HepG2 (cell line): Measurements from ENCODE around the gene CHST6. TPM values are rescaled to one million over a fixed set of nuclear protein-coding genes. Genes with fewer than 3 reads are reported as not detected.

Source experiments
- DZIP1 ChIP-seq: sonication (generic); formaldehyde crosslinking; IDR thresholded peaks from 2 replicates; pipeline ENCODE4 v1.5.0; 2020; ENCODE audit warnings: mild to moderate bottlenecking, missing genetic modification reagents
- HMGA1 ChIP-seq: sonication (generic); formaldehyde crosslinking; conservative IDR thresholded peaks from 2 replicates; pipeline ENCODE4 v1.4.0; 2020; ENCODE audit warnings: missing genetic modification reagents
- HNRNPH1 ChIP-seq: fragments of 200-400 bp; formaldehyde crosslinking; optimal IDR thresholded peaks from 2 replicates; pipeline ENCODE3; 2017; ENCODE audit warnings: mild to moderate bottlenecking, low read depth, low read length
- KDM5B ChIP-seq: sonication (generic); formaldehyde crosslinking; IDR thresholded peaks from 2 replicates; pipeline ENCODE4 v1.4.0; 2020; ENCODE audit warnings: missing genetic modification reagents, mild to moderate bottlenecking, borderline replicate concordance
- NR2F2 ChIP-seq: IDR thresholded peaks from 2 replicates; pipeline ENCODE4 v1.6.1; 2012; ENCODE audit warnings: low read depth, inconsistent platforms, borderline replicate concordance
- PATZ1 ChIP-seq: sonication (generic); formaldehyde crosslinking; IDR thresholded peaks from 2 replicates; pipeline ENCODE4 v1.4.0; 2020; ENCODE audit warnings: missing genetic modification reagents
- ZNF101 ChIP-seq: sonication (generic); formaldehyde crosslinking; IDR thresholded peaks from 2 replicates; pipeline ENCODE4 v1.4.0; 2020; ENCODE audit warnings: mild to moderate bottlenecking, low read depth, missing genetic modification reagents, borderline replicate concordance
- ZNF672 ChIP-seq: sonication (generic); formaldehyde crosslinking; IDR thresholded peaks from 2 replicates; pipeline ENCODE4 v1.8.1; 2022; ENCODE audit warnings: missing genetic modification reagents
- ZNF7 ChIP-seq: IDR thresholded peaks from 2 replicates; pipeline ENCODE4 v1.6.1; 2016; ENCODE audit warnings: missing biosample characterization, missing genetic modification reagents
- ZNF776 ChIP-seq: sonication (generic); formaldehyde crosslinking; IDR thresholded peaks from 2 replicates; pipeline ENCODE4 v1.4.0; 2020; ENCODE audit warnings: mild to moderate bottlenecking, missing genetic modification reagents
- ZSCAN5A ChIP-seq: sonication (generic); formaldehyde crosslinking; IDR thresholded peaks from 2 replicates; pipeline ENCODE4 v1.8.0; 2022; ENCODE audit warnings: mild to moderate bottlenecking, missing genetic modification reagents, borderline replicate concordance
- polyA plus RNA-seq, 8 experiments: library from polyadenylated mRNA; depleted of rRNA in 3 of 8; stranded (reverse) in 7 of 8; unstranded in 1 of 8; fragments of >200 nt; fragmentation: Illumina TruSeq in 4 of 8; extraction: Trizol in 4 of 8; gene quantifications; 2 replicates each; pipeline versions ENCODE4 v1.2.1 to v1.2.3, GENCODE V29; 2011 to 2016; ENCODE audit warnings: low read depth in 4 of 8, missing spikeins in 1 of 8, mixed read lengths in 1 of 8; ENCODE audit not compliant: insufficient read depth in 1 of 8
- total RNA-seq, 5 experiments: library from RNA; depleted of rRNA; stranded (reverse); fragments of >200 nt; fragmentation: Illumina TruSeq; extraction: Trizol; gene quantifications; 2 replicates each; pipeline ENCODE4 v1.2.3, GENCODE V29; 2016; ENCODE audit warnings: low read depth in 1 of 5
- TF ChIP-seq, protein P1 (sequence below): sonication (generic); formaldehyde crosslinking; IDR thresholded peaks from 2 replicates; pipeline ENCODE4 v1.5.1; 2020; ENCODE audit warnings: mild to moderate bottlenecking, missing genetic modification reagents, moderate library complexity
- TF ChIP-seq, protein P2 (sequence below): sonication (generic); formaldehyde crosslinking; IDR thresholded peaks from 2 replicates; pipeline ENCODE4 v1.4.0; 2020; ENCODE audit warnings: missing genetic modification reagents, borderline replicate concordance

CHST6 gene
- total and polyA plus RNA-seq, 2 of the 13 experiments (the other 11 are each of a cell fraction or from before 2014, with no cell fraction given): 0.18 to 0.91 TPM

DNA sequence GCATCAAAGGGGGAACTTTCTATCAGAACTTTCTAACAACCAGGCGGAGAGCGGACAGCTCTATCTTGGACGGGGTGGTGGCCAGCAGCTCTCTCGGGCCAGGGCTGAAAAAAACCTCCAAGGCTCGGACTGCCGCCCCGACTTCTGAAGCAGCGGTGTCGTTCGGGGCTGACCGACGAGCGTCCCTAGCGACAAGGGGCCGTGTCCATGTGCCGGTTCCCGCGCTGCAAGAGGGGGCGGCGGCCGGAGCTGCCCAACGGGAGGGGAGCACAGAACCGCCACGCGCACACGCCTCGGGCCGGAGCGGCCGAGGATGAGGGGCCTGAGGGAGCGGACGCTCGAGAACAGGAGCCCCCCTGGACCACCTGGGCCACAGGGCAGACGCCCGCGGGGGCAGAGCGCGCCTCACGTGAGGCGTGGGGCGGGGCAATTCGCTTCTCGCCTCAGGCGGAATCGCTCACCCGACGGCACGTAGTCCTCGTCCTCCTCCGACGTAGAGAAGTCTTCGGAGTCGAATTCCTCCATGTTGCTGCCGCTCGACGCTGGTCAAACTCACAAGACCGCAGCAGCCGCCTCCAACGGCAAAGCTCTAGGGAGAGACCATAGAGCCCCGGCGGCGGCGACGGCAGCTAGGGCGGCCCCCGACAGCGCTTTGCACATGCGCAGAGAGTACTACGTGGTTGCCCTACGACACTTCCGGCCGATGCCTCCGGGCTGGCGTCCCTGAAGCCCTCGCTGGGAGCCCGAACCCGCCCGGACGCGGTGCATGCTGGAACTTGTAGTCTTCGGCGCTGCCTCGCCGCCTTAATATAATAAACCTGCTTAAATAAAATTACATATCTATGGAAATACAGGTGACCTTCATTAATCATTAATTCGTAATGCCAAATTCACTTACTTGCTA lies 62.2 kb downstream of the CHST6 start, which contains the start of gene CFDP1 (continued):
- TF ChIP-seq NR2F2 (no peak), ZNF7 (no peak), ZNF776 (CRISPR knock-in tag) (peak; percentile 98), ZNF101 (CRISPR knock-in tag) (peak; percentile 92; the same call in 1 of the 2 replicates), DZIP1 (CRISPR knock-in tag) (peak; percentile 98), ZNF672 (CRISPR knock-in tag) (no peak), ZSCAN5A (peak; percentile 99), PATZ1 (CRISPR knock-in tag) (peak; percentile 78), KDM5B (CRISPR knock-in tag) (peak; percentile 99), HNRNPH1 (no peak), HMGA1 (CRISPR knock-in tag) (no peak)
- TF ChIP-seq, protein P1, sequence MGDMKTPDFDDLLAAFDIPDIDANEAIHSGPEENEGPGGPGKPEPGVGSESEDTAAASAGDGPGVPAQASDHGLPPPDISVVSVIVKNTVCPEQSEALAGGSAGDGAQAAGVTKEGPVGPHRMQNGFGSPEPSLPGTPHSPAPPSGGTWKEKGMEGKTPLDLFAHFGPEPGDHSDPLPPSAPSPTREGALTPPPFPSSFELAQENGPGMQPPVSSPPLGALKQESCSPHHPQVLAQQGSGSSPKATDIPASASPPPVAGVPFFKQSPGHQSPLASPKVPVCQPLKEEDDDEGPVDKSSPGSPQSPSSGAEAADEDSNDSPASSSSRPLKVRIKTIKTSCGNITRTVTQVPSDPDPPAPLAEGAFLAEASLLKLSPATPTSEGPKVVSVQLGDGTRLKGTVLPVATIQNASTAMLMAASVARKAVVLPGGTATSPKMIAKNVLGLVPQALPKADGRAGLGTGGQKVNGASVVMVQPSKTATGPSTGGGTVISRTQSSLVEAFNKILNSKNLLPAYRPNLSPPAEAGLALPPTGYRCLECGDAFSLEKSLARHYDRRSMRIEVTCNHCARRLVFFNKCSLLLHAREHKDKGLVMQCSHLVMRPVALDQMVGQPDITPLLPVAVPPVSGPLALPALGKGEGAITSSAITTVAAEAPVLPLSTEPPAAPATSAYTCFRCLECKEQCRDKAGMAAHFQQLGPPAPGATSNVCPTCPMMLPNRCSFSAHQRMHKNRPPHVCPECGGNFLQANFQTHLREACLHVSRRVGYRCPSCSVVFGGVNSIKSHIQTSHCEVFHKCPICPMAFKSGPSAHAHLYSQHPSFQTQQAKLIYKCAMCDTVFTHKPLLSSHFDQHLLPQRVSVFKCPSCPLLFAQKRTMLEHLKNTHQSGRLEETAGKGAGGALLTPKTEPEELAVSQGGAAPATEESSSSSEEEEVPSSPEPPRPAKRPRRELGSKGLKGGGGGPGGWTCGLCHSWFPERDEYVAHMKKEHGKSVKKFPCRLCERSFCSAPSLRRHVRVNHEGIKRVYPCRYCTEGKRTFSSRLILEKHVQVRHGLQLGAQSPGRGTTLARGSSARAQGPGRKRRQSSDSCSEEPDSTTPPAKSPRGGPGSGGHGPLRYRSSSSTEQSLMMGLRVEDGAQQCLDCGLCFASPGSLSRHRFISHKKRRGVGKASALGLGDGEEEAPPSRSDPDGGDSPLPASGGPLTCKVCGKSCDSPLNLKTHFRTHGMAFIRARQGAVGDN: peak; percentile 99
- TF ChIP-seq, protein P2, sequence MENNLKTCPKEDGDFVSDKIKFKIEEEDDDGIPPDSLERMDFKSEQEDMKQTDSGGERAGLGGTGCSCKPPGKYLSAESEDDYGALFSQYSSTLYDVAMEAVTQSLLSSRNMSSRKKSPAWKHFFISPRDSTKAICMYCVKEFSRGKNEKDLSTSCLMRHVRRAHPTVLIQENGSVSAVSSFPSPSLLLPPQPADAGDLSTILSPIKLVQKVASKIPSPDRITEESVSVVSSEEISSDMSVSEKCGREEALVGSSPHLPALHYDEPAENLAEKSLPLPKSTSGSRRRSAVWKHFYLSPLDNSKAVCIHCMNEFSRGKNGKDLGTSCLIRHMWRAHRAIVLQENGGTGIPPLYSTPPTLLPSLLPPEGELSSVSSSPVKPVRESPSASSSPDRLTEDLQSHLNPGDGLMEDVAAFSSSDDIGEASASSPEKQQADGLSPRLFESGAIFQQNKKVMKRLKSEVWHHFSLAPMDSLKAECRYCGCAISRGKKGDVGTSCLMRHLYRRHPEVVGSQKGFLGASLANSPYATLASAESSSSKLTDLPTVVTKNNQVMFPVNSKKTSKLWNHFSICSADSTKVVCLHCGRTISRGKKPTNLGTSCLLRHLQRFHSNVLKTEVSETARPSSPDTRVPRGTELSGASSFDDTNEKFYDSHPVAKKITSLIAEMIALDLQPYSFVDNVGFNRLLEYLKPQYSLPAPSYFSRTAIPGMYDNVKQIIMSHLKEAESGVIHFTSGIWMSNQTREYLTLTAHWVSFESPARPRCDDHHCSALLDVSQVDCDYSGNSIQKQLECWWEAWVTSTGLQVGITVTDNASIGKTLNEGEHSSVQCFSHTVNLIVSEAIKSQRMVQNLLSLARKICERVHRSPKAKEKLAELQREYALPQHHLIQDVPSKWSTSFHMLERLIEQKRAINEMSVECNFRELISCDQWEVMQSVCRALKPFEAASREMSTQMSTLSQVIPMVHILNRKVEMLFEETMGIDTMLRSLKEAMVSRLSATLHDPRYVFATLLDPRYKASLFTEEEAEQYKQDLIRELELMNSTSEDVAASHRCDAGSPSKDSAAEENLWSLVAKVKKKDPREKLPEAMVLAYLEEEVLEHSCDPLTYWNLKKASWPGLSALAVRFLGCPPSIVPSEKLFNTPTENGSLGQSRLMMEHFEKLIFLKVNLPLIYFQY (CRISPR knock-in tag): peak; percentile 26; the same call in 1 of the 2 replicates
